Measurements from ENCODE around the gene SLC5A9.
"Not testable (repeated sequence)": the region's sequence is repeated elsewhere in the genome, so short reads cannot be mapped to it uniquely, and the experiment has no call there.

- not testable (repeated sequence) for TF ChIP-seq CTCF (IDR thresholded peaks at IDR 0.05 in 2 of 3, conservative IDR thresholded peaks at IDR 0.05 in 1 of 3; ENCODE audit: control insufficient read depth in 2 of 3, extremely low read depth in 1 of 3, insufficient read depth in 1 of 3, low read depth in 3 of 3, low read length in 3 of 3); PAX5 (IDR thresholded peaks at IDR 0.05; ENCODE audit: borderline replicate concordance, low read depth, low read length); MAX (IDR thresholded peaks at IDR 0.05; ENCODE audit: low read depth, low read length); POLR2A (IDR thresholded peaks at IDR 0.05; ENCODE audit: low read depth, low read length); CHD2 (IDR thresholded peaks at IDR 0.05; ENCODE audit: borderline replicate concordance, low read depth, low read length); ZNF592 (IDR thresholded peaks at IDR 0.05); ZNF384 (IDR thresholded peaks at IDR 0.05; ENCODE audit: borderline replicate concordance, low read depth, low read length); RCOR1 (conservative IDR thresholded peaks at IDR 0.05; ENCODE audit: low read depth, low read length); ZBTB11 (CRISPR knock-in tag; IDR thresholded peaks at IDR 0.05); REST (IDR thresholded peaks at IDR 0.05; ENCODE audit: low read depth, low read length); RAD21 (IDR thresholded peaks at IDR 0.05; ENCODE audit: insufficient read depth, low read depth, low read length); SREBF2 (IDR thresholded peaks at IDR 0.05; ENCODE audit: low read length); STAT1 (conservative IDR thresholded peaks at IDR 0.05)
Observed at GRCh38 chr1:48277437-48277836, 54.9 kb downstream of the SLC5A9 start.
